NCI-H1436 treated with DMSO at 0.1 percent for 48 hours (cell line): ENCODE results near the gene GRB2.

Experiments
- DNase-seq: peaks from one replicate; lab custom pipeline; 2025; lab: John Stamatoyannopoulos, UW

GRB2 gene

GRCh38 chr17:75412455-75413317 is 7.2 kb upstream of the GRB2 start:
- DNase-seq = no peak

DNA sequence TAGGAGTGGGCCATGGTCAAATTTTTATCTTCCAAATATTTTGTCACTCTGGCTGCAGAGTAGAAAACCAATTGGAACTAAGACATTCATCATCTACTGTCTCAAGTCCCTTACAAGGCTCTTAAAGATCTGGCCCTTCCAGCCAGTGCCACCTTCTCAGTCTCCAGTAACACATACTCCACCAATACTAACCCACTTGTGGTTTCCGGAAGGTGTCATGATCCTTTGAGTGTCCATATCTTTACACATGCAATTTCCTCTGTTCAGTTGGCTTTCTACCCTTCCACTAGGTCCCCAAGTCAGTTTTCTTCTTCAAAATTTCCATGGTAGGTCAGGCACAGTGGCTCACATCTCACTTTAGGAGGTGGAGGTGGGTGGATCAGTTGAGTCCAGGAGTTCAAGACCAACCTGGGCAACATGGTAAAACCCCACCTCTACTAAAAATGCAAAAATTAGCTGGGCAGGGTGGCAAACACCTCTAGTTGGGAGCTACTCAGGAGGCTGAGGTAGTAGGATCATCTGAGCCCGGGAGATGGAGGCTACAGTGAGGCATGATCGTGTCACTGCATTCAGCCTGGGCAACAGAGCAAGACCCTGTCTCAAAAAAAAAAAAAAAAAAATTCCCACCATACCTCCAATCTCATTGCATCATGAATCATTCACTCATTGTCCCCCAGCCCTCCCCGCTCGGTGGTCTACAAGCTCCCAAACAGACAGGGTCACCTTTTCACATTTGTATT is 6.0 kb upstream of the GRB2 start:
- DNase-seq = no peak

GRCh38 chr17:75410141-75410540 is 4.7 kb upstream of the GRB2 start:
- no peak for DNase-seq

GRCh38 chr17:75407655-75408352 is 2.3 kb upstream of the GRB2 start:
- DNase-seq = no peak

- no peak for DNase-seq
These were observed 741 bp upstream of the GRB2 start for GRCh38 chr17:75406222-75406615.

DNA sequence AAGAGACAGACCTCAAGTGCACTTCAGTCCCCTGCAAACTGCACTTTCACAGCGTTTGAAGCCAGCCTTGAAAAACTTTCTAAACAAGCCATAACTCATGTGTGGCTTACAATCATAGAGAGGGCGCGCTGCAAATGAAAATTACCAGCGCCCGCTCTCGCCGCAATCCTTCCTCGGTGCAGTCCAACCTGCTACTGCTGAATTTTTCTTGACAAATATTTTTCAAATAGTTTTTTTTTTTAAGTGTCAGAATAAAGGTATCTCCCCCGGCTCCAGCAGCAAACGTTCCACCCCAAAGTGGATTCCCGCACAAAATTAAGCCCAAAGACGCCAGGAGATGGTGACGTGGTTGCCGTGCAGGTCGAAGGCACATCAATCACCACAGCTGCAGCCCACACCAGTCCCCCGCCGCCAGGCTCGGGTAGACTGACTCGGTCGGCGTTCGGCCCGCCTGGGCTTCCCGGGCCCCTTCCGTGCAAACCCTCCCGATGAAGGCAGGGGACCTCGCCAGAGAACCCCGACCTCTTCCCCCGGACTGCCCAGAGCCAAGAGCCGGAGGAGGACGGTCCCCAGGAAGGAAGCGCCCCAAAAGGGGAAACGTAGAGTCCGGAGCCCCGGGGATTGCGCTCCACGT is 630 bp downstream of the GRB2 start:
- DNase-seq = no peak

DNA sequence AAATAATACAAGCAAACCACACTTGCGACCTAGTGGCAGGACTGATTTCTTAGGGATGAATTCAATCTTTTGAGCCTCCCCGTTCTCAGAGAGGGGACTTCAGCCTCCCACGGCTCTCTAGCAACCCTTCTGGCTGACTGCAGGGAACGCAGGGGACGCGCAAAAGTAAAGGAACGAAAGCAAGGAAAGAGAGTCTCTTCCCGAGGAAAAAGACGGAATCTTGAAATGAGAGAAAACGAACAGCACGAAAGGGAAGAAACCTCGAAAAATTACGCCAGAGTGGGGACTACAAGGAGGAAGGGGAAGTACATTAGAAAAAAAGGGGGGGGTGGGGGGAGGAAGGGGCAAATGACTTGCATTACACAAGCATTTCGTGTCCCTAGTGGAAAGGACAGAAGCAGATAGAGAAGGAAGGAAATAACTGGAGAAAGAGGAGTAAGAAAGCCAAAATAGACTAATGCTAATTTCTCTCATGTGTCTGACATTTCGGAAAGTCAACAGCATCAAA is 1.2 kb downstream of the GRB2 start:
- DNase-seq = no peak

- no peak for DNase-seq
These were observed 2.3 kb downstream of the GRB2 start for GRCh38 chr17:75403131-75403530.

- no peak for DNase-seq
These were observed 3.5 kb downstream of the GRB2 start for GRCh38 chr17:75402026-75402425.

GRCh38 chr17:75400326-75400939 is 5.0 kb downstream of the GRB2 start:
- no peak for DNase-seq

DNA sequence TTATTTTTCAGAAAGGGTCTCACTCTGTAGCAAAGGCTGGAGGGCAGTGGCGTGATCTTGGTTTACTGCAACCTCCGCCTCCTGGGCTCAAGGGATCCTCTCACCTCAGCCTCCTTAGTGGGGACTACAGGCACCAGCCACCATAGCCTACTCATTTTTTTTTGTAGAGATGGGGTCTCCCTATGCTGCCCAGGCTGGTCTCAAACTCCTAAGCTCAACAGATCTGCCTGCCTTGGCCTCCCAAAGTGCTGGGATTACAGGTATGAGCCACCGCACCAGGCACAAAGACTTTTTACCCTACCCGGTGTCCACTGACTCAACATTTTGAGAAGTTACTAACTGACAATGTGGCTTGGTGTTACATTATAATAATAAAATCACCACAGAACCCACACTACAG is 7.2 kb downstream of the GRB2 start:
- DNase-seq = no peak

DNA sequence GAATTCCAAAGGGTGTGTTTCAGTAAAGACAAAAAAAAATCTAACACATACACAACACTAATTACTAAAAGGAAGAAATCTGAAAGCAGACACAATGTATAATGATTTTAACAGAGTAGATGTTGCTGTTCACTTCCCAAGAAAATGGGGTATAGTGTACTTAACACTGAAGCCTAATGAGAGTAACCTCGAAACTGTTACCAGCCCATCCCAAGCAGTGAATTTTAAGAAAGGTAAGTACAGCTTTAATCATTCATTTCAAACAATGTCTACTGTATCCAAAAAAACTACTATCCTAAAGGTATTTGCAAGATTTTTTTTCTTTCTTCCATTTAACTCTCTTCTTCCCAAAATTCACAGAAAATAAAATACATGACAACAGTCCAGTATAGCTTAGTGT is 8.3 kb downstream of the GRB2 start:
- no peak for DNase-seq

DNA sequence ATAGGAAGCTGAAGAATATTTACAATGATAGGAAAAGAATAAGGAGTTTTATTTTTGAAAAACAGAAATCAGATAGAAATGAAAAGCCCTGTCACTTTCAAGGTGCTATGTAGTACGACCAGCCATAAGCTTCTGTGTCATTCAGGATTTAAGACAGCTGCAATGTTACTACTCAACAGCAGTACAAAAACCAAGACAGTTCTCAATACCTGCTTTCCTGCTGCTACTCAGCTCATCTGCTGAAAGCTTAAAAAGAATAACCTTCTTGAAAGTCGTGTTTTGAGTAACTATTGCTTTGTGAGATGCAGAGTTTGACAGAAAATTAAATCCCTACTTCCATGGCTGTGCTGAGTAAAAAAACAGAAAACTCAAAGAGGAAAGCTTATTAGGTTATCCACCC is 8.7 kb downstream of the GRB2 start:
- DNase-seq = no peak

GRCh38 chr17:75396025-75396424 is 9.5 kb downstream of the GRB2 start:
- no peak for DNase-seq

- DNase-seq = no peak
These were observed 11.1 kb downstream of the GRB2 start for GRCh38 chr17:75394332-75394918.

- peak; percentile 95 for DNase-seq
These were observed 11.8 kb downstream of the GRB2 start for GRCh38 chr17:75393523-75394331.

DNA sequence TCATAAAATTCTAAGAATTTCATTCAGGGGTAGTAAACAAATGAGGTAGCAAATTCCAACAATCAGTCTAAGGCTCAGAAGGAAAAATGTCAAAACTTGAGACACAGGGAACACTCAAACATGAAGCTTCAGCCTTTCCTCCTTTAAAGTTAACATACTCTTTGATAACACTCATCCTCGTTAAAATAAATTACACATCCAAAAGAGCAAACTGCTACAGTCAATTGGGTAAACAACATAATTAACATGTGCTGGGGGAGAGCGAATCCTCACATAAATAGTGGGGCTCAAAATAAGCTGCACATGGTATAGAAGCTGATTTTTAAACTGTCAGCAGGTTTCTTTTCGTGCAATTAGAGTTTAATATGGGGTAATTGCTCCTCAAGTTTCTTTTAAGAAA is 12.9 kb downstream of the GRB2 start:
- no peak for DNase-seq

GRCh38 chr17:75390982-75391381 is 14.5 kb downstream of the GRB2 start:
- no peak for DNase-seq

DNA sequence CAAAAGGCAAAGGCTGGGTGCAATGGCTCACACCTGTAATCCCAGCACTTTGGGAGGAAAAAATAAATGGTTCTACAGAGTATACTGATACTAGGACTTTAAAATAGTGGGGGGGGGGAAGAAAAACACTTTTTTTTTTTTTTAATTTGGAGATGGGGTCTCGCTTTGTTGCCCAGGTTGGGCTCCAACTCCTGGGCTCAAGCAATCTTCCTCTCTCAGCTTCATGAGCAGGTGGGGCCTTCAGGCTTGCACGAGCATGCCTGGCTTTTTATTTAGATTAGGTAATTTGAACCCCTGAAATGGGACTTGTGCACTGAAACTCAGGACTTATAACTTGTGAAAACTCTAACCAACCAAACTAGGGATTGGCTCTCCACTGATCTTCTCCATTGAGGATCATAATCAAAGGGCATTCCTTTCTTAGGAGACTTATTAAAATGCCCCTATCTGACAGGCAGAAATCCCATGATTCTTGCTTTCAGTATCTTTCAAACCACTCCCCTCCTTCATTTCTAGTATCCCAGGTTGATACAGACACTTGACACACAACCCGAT is 16.9 kb downstream of the GRB2 start:
- DNase-seq = no peak

DNA sequence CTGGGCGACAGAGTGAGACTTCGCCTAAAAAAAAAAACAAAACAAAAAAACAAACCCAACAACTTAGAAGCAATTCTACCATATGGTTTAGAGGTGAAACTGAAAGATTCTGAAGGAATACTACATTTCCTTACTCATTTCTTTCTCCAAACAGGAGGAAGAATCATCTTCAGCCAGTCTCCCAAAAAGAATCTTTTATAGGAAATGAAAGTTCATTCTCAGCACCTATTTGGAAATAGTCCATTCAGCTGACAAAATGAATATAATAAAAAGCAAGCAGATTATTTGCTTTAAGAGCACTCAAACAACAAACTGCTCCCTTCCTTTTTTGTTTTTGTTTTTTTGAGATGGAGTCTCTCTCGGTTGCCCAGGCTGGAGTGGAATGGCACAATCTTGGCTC is 17.7 kb downstream of the GRB2 start:
- DNase-seq = no peak
